Measurements from ENCODE around the gene CCDC47.

Gene CCDC47

GRCh38 chr17:63785556-63785955 is 12.2 kb upstream of the CCDC47 start:
- DNase-seq (ENCODE audit: low read depth): no peak

- no peak for DNase-seq (ENCODE audit: low read depth)
Measured at GRCh38 chr17:63783522-63783921, 10.1 kb upstream of the CCDC47 start.

GRCh38 chr17:63780928-63781327 is 7.5 kb upstream of the CCDC47 start:
- DNase-seq (ENCODE audit: low read depth): no peak

GRCh38 chr17:63780507-63780906 is 7.1 kb upstream of the CCDC47 start:
- DNase-seq (ENCODE audit: low read depth): no peak

GRCh38 chr17:63775420-63775819 is 2.0 kb upstream of the CCDC47 start:
- no peak for DNase-seq (ENCODE audit: low read depth)

GRCh38 chr17:63774969-63775265 is 1.5 kb upstream of the CCDC47 start:
- DNase-seq (ENCODE audit: low read depth): no peak

- DNase-seq (ENCODE audit: low read depth): no peak
Measured at GRCh38 chr17:63774141-63774968, 958 bp upstream of the CCDC47 start, which contains the start of gene DDX42. TSS of gene DDX42 (plus strand) at chr17:63774170. CDS start at chr17:63787050, 12,880 bp downstream.

GRCh38 chr17:63772801-63773271 is 561 bp downstream of the CCDC47 start:
- no peak for DNase-seq (ENCODE audit: low read depth)

- no peak for DNase-seq (ENCODE audit: low read depth)
Measured at GRCh38 chr17:63768433-63768832, 5.0 kb downstream of the CCDC47 start.

- DNase-seq (ENCODE audit: low read depth): no peak
Measured at GRCh38 chr17:63766754-63767153, 6.6 kb downstream of the CCDC47 start.

GRCh38 chr17:63764716-63765115 is 8.7 kb downstream of the CCDC47 start:
- DNase-seq (ENCODE audit: low read depth): no peak

- no peak for DNase-seq (ENCODE audit: low read depth)
Measured at GRCh38 chr17:63762161-63763078, 11.0 kb downstream of the CCDC47 start.

- DNase-seq (ENCODE audit: low read depth): no peak
Measured at GRCh38 chr17:63760771-63761539, 12.4 kb downstream of the CCDC47 start.

GRCh38 chr17:63758428-63758827 is 15.0 kb downstream of the CCDC47 start:
- no peak for DNase-seq (ENCODE audit: low read depth)

GRCh38 chr17:63754046-63754445 is 19.4 kb downstream of the CCDC47 start:
- no peak for DNase-seq (ENCODE audit: low read depth)

GRCh38 chr17:63753215-63753614 is 20.2 kb downstream of the CCDC47 start:
- no peak for DNase-seq (ENCODE audit: low read depth)

- no peak for DNase-seq (ENCODE audit: low read depth)
Measured at GRCh38 chr17:63752707-63753106, 20.7 kb downstream of the CCDC47 start.

GRCh38 chr17:63751806-63752205 is 21.6 kb downstream of the CCDC47 start:
- DNase-seq (ENCODE audit: low read depth): no peak

GRCh38 chr17:63741408-63742173 is 31.8 kb downstream of the CCDC47 start, which contains the start of gene STRADA:
TSS of gene STRADA (minus strand) at chr17:63741799. CDS start at chr17:63728369, 13,430 bp downstream.
- peak; percentile 78 for DNase-seq (ENCODE audit: low read depth)

GRCh38 chr17:63741143-63741407 is 32.3 kb downstream of the CCDC47 start:
- no peak for DNase-seq (ENCODE audit: low read depth)

GRCh38 chr17:63740464-63741142 is 32.8 kb downstream of the CCDC47 start:
- no peak for DNase-seq (ENCODE audit: low read depth)
